K562 (cell line): Measurements from ENCODE around the gene GFOD1. TPM values are rescaled to one million over a fixed set of nuclear protein-coding genes. Genes with fewer than 3 reads are reported as not detected.
A peak's percentile ranks its signal among the peaks of the same experiment; 100 is the strongest.

Experiments
- ARID1B ChIP-seq: fragments of 450-650 bp; IDR thresholded peaks from 2 replicates; pipeline ENCODE4 v1.6.1; 2016; ENCODE audit warnings: antibody characterized with exemption, mild to moderate bottlenecking, inconsistent platforms
- CEBPG ChIP-seq, 3 experiments: fragments of 200-800 bp in 1 of 3; sonication (Bioruptor generic) in 1 of 3; sonication (generic) in 1 of 3; formaldehyde crosslinking in 1 of 3; IDR thresholded peaks in 2 of 3; conservative IDR thresholded peaks in 1 of 3; 2 replicates each; pipeline versions ENCODE4 v1.6.1 to v1.8.0; 2016 to 2022; ENCODE audit warnings: missing compliant biosample characterization in 2 of 3, missing genetic modification characterization in 2 of 3, mild to moderate bottlenecking in 1 of 3, missing genetic modification reagents in 1 of 3
- DMBX1 ChIP-seq: fragments of 250-450 bp; sonication (Bioruptor Pico); IDR thresholded peaks from 2 replicates; pipeline ENCODE4 v1.8.0; 2022; ENCODE audit warnings: inconsistent platforms, mild to moderate bottlenecking, moderate library complexity, borderline replicate concordance
- ELF4 ChIP-seq: fragments of 450-650 bp; formaldehyde crosslinking; IDR thresholded peaks from 2 replicates; pipeline ENCODE4 v1.4.0; 2022; ENCODE audit warnings: missing genetic modification characterization
- FOXM1 ChIP-seq, 2 experiments: fragments of 450-650 bp in 1 of 2; sonication (generic) in 1 of 2; formaldehyde crosslinking in 1 of 2; IDR thresholded peaks; 2 replicates each; pipeline versions ENCODE4 v1.6.1 to v1.9.0; 2017 to 2022; ENCODE audit warnings: low read depth in 2 of 2, mild to moderate bottlenecking in 2 of 2, missing genetic modification reagents in 1 of 2, moderate library complexity in 1 of 2
- L3MBTL2 ChIP-seq: fragments of 450-650 bp; IDR thresholded peaks from 2 replicates; pipeline ENCODE4 v1.6.1; 2016; ENCODE audit warnings: mild to moderate bottlenecking, moderate library complexity
- PML ChIP-seq: IDR thresholded peaks from 2 replicates; pipeline ENCODE4 v1.6.1; 2012; ENCODE audit warnings: low read length, inconsistent platforms
- TAL1 ChIP-seq: fragments of 450-650 bp; IDR thresholded peaks from 2 replicates; pipeline ENCODE4 v1.6.1; 2016; ENCODE audit warnings: mild to moderate bottlenecking
- TEAD1 ChIP-seq, 2 experiments: fragments of 450-650 bp in 1 of 2; sonication (generic) in 1 of 2; formaldehyde crosslinking; IDR thresholded peaks; 2 replicates each; pipeline versions ENCODE4 v1.4.0 to v1.8.0; 2020 to 2022; ENCODE audit warnings: mild to moderate bottlenecking in 2 of 2, missing genetic modification reagents in 1 of 2
- TEAD4 ChIP-seq, 2 experiments: sonication (generic) in 1 of 2; formaldehyde crosslinking in 1 of 2; IDR thresholded peaks; 2 replicates each; pipeline versions ENCODE4 v1.6.1 to v1.8.0; 2012 to 2022; ENCODE audit warnings: borderline replicate concordance in 1 of 2, inconsistent platforms in 1 of 2, low read length in 1 of 2, mild to moderate bottlenecking in 1 of 2, missing genetic modification reagents in 1 of 2
- ZEB2 ChIP-seq: fragments of 450-650 bp; IDR thresholded peaks from 2 replicates; pipeline ENCODE4 v1.6.1; 2016
- polyA plus RNA-seq, 8 experiments: library from polyadenylated mRNA; depleted of rRNA in 4 of 8; stranded (reverse) in 5 of 8; unstranded in 3 of 8; fragments of >200 nt; fragmentation: Nextera tagmentation in 2 of 8; fragmentation: Illumina TruSeq in 1 of 8; extraction: Ambion mirVana in 2 of 8; extraction: Trizol in 1 of 8; gene quantifications; 2 replicates each; pipeline versions ENCODE4 v1.2.1 to v1.2.3, GENCODE V29; 2011 to 2014; ENCODE audit warnings: inconsistent platforms in 1 of 8, missing spikeins in 1 of 8
- total RNA-seq, 7 experiments: library from RNA; depleted of rRNA in 6 of 7; stranded (reverse); fragments of >200 nt in 6 of 7; fragmentation: Illumina TruSeq in 2 of 7; extraction: Trizol in 2 of 7; gene quantifications; 2 replicates each; pipeline versions ENCODE4 v1.2.1 to v1.2.3, GENCODE V29; 2011 to 2021; ENCODE audit warnings: low replicate concordance in 1 of 7
- TF ChIP-seq, protein P1 (sequence below): fragments of 250-450 bp; sonication (Bioruptor Pico); IDR thresholded peaks from 2 replicates; pipeline ENCODE4 v1.4.0; 2020
- TF ChIP-seq, protein P2 (sequence below): fragments of 200-800 bp; sonication (Bioruptor generic); IDR thresholded peaks from 2 replicates; pipeline ENCODE4 v1.6.1; 2017; ENCODE audit warnings: missing genetic modification characterization, missing compliant biosample characterization

Gene GFOD1
- total and polyA plus RNA-seq, 9 of the 15 experiments (the other 6 are each of a cell fraction or from before 2014, with no cell fraction given): 3.8 to 12.0 (median 8.2) TPM

DNA sequence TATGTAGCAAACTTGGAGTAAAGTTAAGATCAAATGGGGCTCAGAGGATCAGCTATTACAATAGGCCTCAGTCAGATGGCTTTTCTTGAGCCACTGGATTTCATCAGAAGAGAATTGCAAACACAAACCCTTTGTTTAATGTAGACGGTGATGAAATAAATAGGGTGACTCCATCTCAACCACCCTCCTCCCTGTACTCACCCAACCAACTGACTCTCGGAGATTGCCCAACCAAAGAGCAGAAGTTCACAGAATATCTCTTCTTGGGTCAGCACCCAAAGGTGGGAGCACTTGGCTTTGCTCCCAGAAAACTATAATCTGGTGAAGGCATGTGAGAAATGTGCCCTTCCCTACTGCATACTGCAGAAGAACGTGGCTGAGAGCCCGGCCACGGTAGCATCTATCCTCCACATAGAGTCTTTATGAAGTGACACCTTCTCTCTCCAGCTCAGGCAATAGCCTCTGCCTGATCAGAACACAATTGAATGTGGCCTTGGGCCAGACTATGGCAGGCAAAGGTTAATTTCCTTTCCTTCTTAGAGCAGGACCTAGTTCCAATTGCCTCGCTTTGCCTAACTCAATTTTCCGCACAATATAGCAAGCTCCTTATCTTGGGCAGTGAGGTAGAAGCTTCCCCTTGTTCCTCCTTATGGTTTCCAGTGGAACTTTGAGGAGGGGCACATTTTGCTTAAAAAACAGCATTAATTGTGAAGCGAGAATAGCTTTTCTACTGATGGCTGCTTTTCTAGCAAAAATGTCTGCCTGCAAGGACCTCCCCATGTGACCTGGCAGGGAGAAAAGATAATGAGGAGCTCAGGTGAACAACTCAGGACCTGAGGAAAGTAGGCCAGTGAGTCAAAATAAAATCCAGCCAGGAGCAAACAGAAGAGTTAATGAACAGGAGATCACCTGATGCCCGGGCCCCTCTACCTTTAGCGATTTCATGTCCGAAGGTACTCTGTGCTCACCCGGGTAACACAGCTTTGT, 79.4 kb downstream of the GFOD1 start (continued):
- TF ChIP-seq, protein P1, sequence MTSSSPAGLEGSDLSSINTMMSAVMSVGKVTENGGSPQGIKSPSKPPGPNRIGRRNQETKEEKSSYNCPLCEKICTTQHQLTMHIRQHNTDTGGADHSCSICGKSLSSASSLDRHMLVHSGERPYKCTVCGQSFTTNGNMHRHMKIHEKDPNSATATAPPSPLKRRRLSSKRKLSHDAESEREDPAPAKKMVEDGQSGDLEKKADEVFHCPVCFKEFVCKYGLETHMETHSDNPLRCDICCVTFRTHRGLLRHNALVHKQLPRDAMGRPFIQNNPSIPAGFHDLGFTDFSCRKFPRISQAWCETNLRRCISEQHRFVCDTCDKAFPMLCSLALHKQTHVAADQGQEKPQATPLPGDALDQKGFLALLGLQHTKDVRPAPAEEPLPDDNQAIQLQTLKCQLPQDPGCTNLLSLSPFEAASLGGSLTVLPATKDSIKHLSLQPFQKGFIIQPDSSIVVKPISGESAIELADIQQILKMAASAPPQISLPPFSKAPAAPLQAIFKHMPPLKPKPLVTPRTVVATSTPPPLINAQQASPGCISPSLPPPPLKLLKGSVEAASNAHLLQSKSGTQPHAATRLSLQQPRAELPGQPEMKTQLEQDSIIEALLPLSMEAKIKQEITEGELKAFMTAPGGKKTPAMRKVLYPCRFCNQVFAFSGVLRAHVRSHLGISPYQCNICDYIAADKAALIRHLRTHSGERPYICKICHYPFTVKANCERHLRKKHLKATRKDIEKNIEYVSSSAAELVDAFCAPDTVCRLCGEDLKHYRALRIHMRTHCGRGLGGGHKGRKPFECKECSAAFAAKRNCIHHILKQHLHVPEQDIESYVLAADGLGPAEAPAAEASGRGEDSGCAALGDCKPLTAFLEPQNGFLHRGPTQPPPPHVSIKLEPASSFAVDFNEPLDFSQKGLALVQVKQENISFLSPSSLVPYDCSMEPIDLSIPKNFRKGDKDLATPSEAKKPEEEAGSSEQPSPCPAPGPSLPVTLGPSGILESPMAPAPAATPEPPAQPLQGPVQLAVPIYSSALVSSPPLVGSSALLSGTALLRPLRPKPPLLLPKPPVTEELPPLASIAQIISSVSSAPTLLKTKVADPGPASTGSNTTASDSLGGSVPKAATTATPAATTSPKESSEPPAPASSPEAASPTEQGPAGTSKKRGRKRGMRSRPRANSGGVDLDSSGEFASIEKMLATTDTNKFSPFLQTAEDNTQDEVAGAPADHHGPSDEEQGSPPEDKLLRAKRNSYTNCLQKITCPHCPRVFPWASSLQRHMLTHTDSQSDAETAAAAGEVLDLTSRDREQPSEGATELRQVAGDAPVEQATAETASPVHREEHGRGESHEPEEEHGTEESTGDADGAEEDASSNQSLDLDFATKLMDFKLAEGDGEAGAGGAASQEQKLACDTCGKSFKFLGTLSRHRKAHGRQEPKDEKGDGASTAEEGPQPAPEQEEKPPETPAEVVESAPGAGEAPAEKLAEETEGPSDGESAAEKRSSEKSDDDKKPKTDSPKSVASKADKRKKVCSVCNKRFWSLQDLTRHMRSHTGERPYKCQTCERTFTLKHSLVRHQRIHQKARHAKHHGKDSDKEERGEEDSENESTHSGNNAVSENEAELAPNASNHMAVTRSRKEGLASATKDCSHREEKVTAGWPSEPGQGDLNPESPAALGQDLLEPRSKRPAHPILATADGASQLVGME: 0 out of 2 replicates have a peak, but pooled peaks have one; percentile 35
- peak in 1 of 2 experiments; percentile 69; a peak in 3 of 4 replicates for TF ChIP-seq TEAD1 (CRISPR knock-in tag; IDR thresholded peaks at IDR 0.05)
- 0 out of 2 replicates have a peak, but pooled peaks have one; percentile 14 for TF ChIP-seq DMBX1 (CRISPR knock-in tag)
- 0 out of 2 replicates have a peak, but pooled peaks have one; percentile 53 for TF ChIP-seq ELF4 (CRISPR knock-in tag)
- TF ChIP-seq L3MBTL2: peak; percentile 44; the same call in 1 of the 2 replicates
- peak; percentile 81 for TF ChIP-seq TEAD4 (IDR thresholded peaks at IDR 0.05; ENCODE audit: low read length)
- TF ChIP-seq TEAD4 (CRISPR knock-in tag; IDR thresholded peaks at IDR 0.05; ENCODE audit: borderline replicate concordance): no peak
- peak; percentile 57 for TF ChIP-seq TAL1
- peak; percentile 89 for TF ChIP-seq CEBPG (CRISPR knock-in tag; IDR thresholded peaks at IDR 0.05)
- peak; percentile 98 to 99 for TF ChIP-seq CEBPG (tag; conservative IDR thresholded peaks at IDR 0.05 in 1 of 2, IDR thresholded peaks at IDR 0.05 in 1 of 2)
- TF ChIP-seq FOXM1 (IDR thresholded peaks at IDR 0.05; ENCODE audit: low read depth): peak; percentile 23; the same call in 1 of the 2 replicates
- TF ChIP-seq FOXM1 (CRISPR knock-in tag; IDR thresholded peaks at IDR 0.05; ENCODE audit: low read depth): no peak
- peak; percentile 85 for TF ChIP-seq ARID1B
- TF ChIP-seq ZEB2: peak; percentile 53; the same call in 1 of the 2 replicates
- TF ChIP-seq, protein P2, sequence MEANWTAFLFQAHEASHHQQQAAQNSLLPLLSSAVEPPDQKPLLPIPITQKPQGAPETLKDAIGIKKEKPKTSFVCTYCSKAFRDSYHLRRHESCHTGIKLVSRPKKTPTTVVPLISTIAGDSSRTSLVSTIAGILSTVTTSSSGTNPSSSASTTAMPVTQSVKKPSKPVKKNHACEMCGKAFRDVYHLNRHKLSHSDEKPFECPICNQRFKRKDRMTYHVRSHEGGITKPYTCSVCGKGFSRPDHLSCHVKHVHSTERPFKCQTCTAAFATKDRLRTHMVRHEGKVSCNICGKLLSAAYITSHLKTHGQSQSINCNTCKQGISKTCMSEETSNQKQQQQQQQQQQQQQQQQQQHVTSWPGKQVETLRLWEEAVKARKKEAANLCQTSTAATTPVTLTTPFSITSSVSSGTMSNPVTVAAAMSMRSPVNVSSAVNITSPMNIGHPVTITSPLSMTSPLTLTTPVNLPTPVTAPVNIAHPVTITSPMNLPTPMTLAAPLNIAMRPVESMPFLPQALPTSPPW (CRISPR knock-in tag): peak; percentile 73
- 0 out of 2 replicates have a peak, but pooled peaks have one; percentile 43 for TF ChIP-seq PML
